NCI-H524 (cell line): Measurements from ENCODE around the gene KLHDC7B.

Experiments
- DNase-seq, 2 experiments: peaks; one replicate each; lab custom pipeline; 2025; lab: John Stamatoyannopoulos, UW

Gene KLHDC7B

GRCh38 chr22:50587407-50587806 lies 41.7 kb downstream of the KLHDC7B start:
- no peak for DNase-seq

GRCh38 chr22:50595189-50595588 lies 49.5 kb downstream of the KLHDC7B start:
- no peak for DNase-seq

GRCh38 chr22:50597097-50597496 lies 51.4 kb downstream of the KLHDC7B start:
- DNase-seq: no peak

- DNase-seq: no peak
Measured at GRCh38 chr22:50599816-50600455, 54.2 kb downstream of the KLHDC7B start.

GRCh38 chr22:50600538-50600937 lies 54.8 kb downstream of the KLHDC7B start, which contains the start of gene MAPK8IP2:
Gene MAPK8IP2 (plus strand): TSS chr22:50600793. CDS start chr22:50600819, 26 bp downstream.
- DNase-seq: peak; percentile 49 to 58
